HG03060 (cell line): ENCODE data around the gene CCL23.
"Not testable (repeated sequence)": the region's sequence is repeated elsewhere in the genome, so short reads cannot be mapped to it uniquely, and the experiment has no call there.

Experiments
- ATAC-seq: cut with Tn5 transposase; IDR thresholded peaks from one replicate; pipeline ENCODE4 v1.9.1; 2021; ENCODE audit warnings: low read depth, moderate number of reproducible peaks; ENCODE audit not compliant: unreplicated experiment

CCL23 gene

GRCh38 chr17:36017799-36018198 is at the start of gene CCL23:
Gene CCL23 (minus strand): TSS chr17:36017972. CDS start chr17:36017897, 75 bp downstream.
- ATAC-seq: no peak

DNA sequence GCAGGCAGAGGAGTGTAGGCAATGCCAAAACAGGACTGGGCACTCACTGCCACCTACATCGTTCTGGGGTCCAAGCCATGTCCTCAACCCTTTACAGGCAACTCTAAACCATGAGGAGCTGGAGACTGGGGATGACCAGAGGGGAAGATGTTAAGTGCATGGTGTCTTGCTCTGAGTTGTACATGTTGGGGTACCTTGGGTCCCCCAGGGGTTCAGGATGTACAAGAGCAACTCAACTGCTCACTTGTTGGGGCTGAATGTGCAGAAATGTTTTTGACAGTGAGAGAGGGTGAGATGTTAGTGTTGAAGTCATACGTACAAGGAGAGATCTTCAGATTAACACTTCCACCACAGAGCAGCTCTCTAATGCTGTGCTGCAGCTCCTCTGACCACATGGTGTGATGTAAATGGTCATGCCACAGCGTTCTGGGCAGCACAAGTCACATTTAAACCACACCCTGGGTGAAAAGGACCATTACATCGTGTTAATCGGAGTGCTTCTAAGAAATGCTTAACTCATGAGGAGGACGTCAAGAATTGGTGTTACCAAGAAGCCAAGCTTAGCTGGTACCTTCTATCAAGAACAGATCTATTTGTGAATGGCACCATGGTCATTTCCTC is 48.7 kb upstream of the CCL23 start:
- no peak for ATAC-seq

DNA sequence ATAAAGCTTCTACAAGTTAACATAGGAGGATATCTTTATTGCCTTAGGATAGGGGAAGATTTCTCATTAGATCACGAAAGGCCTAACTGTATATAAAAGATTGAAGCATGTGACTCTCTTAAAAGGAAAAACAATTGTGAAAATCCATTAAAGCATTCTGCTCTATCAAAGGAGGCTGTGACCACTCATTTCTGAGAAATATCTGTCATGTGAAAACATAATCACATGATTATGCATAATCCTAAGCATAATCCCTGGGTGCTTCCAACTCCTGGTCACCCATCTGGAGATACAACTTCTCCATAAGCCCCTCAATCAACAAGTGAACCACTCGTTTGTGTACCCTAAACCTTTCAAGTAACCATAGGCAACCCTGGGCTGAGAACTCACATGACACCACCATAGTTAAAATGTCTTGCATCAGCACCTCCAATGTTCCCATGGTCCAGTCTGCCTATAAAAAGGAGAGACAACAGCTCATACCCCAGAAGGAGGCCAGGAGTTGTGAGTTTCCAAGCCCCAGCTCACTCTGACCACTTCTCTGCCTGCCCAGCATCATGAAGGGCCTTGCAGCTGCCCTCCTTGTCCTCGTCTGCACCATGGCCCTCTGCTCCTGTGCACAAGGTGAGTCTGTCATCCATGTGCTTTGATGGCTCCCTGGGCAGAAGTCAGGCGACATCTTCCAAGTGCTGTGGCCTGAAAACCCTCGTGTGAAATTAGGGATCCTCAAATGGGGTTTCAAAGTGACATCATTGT is 46.2 kb upstream of the CCL23 start, which contains the start of gene CCL18:
CCL18 (plus strand) TSS at position 487 of the 756 bp plus-strand sequence; CDS start at position 558, 71 bp downstream.
- no peak for ATAC-seq

GRCh38 chr17:36060816-36061215 is 43.0 kb upstream of the CCL23 start:
- no peak for ATAC-seq

DNA sequence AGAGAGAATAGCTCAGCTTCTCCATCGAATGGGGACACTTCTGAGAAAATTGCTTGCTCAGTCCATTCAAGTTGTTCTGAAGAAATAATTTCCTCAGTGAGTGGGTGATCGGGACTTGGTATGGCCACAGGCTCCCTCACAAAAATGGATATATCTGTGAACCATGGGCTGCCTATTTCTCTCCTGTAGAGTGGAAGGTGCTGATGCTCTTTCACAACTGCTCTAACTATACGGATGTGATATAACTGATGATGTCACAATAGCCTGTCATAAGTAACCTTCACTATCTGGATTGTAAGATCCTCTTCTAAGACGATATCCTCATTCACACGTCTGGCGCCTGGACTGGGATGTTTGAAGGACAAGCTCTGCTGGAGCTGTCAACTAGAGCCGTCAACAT is 41.6 kb upstream of the CCL23 start:
- no peak for ATAC-seq

GRCh38 chr17:36057911-36058310 is 40.1 kb upstream of the CCL23 start:
- no peak for ATAC-seq

DNA sequence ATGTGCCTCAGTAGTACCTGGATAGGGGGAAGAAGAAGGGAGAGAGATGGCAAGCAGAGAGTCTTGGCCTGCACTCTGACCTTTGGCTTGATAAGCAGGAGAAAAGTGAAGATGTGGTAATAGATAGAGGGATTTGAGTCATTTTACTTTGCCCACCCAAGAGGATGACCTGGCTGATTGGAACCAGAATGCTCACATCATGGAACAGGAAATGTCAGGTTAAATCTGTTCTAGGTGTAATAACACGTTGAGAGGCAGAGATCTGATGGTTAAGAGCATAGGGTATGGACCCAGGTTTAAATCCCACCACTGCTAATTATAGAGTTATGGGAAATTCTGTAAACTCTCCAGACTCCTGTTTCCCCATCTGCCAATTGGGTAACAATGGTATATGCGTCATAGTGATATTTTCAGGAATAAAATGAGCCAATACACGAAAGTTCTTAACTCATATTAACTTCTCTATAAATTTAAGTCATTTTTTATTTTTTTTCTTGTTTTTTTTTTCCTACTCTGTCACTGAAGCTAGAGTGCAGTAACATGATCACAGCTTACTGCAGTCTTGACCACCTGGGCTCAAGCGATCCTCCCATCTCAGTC is 38.2 kb upstream of the CCL23 start:
- ATAC-seq: no peak

- no peak for ATAC-seq
Observed at GRCh38 chr17:36055171-36055570, 37.4 kb upstream of the CCL23 start.

DNA sequence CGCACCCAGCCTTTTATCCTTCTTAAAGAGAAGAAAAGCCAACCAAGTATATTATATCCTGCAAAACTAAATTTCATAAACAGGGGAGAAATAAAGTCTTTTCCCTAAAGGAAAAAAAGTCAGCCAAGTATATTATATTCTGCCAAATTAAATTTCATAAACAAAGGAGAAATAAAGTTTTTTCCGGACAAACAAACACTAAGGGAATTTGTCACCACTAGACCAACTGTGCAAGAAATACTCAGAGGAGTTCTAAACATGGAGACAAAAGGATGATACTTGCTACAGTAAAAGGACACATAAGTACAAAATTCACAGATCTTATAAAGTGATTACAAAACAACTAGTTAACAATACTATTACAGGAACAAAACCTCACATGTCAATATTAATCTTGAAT is 31.9 kb upstream of the CCL23 start:
- ATAC-seq: no peak

DNA sequence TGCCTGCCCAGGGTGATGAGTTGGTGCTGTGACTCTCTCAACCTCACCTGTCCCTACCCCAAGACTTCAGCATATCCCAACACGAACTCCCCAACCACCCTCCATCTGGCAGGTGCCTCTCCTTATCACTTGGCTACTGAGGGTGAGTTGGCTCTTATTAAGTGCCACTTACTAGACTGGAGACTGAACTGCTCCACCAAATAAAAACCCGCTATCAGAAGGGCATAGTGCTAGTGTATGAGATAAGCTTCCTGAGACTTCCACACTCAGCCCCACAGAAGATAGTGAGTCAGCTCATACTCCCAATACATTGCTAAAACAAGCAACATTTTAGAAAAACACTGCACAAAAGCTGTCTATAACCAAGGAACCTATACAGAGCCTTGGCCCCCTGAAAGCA is 30.3 kb upstream of the CCL23 start:
- ATAC-seq: no peak

DNA sequence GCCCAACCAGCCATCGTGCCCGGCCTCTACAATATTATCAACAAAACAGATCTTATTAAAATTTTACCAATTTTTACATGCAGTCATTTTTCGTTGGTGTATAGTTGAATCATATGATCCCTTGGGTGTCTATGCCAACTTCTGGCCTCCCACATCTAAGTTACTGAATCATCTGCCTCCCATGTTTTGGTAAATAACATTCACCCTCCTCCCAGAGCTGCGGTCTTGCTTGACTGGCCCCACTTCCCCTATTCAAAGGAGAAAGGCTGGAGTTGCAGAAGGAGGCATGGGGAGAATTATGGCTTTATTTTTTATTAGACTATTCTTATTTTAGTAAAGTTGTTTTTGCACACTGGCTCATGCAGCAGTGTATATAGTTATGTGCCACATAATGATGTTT is 18.5 kb upstream of the CCL23 start:
- no peak for ATAC-seq

DNA sequence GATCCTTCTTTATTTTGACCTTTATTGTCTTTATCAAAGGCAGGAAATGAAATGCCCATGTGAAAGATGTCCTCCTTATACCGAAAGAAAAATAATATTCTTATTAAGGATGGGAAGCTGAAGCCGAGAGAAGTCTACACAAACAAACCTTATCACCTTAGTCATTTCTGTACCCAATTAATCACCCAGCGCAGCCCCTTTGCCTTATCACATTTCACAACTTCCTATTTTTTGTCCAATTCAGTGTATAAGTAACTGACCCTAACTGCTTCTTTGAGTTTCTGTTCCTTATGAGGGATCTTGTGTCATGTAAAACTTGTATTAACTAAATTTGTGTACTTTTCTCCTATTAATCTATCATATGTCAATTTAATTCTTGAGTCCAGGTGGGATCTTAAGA is 16.4 kb upstream of the CCL23 start:
- no peak for ATAC-seq

DNA sequence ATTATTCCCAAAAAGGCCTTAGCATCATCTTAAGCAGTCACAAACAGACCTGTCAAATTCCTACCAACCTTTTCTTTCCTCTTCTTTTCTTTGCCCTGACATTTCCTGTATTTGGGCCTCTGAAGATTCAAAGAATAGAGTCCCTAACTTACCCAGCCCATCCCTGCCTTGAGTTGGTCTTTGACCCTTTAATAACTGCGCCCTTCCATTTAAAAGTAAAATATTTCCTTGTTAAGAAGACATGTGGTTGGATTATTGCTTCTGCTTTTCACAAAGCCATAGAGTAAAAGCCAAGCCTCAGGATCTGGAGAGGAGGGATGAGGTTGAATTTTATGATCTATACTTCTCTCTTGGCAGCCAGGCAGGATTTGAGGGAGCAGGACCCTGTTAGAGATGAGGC is 13.2 kb upstream of the CCL23 start:
- no peak for ATAC-seq

DNA sequence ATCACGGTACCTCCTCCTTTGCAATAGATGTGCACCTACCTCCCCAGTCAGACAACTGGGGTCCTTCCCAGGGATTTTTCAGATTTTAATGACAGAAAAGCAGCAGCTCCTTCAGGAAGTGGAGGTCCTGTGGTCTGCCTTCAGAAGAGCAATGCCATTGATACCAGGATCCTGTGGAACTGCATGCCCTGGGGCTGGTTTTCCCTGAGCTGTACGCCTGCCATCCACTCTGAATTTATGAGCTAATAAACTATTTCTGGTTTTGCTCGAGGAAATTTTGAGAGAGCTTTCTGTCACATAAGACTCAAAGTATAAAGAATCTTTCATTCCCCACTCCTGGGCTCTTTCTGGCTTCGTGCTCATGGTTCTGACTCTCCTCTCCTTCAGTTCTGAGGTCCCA is 10.0 kb upstream of the CCL23 start:
- ATAC-seq: no peak

DNA sequence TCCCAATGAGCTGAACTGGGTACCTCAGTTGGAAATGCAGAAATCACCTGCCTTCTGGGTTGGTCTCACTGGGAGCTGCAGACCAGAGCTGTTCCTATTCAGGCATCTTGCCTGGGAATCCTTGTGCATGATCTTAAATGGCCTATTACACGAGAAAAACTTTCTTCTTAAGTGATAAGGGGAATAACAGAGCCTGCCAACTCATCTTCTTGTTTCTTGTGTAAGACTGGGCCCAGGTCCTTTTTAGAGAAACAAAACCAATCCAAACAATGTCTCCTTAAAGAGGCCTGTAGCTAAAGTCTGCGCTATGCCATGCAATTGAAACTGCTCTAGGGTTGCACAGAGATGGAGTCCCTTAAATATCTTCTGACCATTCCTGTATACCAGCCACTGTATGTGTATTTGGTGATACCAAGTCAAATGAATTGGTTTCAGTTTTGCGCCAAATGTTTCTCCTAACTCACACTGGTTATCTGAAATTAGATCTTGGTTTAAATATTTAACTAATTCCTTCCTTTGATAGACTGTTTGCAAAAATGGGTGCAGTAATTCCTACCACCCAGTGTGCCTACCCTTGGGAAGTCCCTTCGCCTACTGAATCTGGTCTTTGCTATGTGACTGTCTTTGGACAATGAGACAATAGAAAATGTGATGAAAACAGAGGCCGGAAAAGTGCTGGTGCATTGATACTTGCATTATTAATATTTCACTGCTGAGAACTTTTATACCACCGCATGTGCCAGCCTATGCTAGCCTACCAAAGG is 6.5 kb upstream of the CCL23 start:
- no peak for ATAC-seq

GRCh38 chr17:36019423-36019822 is 1.7 kb upstream of the CCL23 start:
- no peak for ATAC-seq

DNA sequence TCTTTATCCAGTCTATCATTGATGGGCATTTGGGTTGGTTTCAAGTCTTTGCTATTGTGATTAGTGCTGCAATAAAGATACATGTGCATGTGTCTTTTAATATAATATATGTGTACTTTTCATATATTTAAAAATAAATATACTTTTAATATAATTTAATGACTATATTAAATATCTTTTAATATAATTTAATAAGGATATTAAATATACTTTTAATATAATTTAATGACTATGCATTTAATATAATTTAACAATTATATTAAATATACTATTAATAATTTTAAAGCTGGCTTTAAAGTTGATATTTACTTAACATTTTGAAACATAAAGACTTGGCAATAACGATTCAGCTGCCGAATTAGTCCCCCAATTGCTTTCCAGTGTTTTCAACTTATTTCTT is 1.2 kb downstream of the CCL23 start:
- no peak for ATAC-seq

GRCh38 chr17:36015895-36016294 is 1.9 kb downstream of the CCL23 start:
- ATAC-seq: not testable (repeated sequence)

DNA sequence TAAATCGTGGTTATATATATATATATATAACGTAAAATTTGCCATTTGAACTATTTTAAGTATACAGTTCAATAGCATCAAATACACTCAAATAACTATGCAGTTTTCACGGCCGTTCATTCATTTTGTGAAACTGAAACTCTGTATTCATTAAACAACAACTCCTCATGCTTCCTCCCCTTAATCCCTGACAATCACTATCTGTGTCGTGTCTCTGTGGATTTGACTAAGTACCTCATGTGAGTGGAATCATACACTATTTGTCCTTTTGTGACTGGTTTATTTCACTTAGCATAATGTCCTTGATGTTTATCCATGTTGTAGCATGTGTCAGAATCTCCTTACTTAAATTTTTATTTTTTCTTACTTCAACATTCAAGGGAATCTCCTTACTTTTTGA is 2.8 kb downstream of the CCL23 start:
- no peak for ATAC-seq

- no peak for ATAC-seq
Observed at GRCh38 chr17:36011201-36011600, 6.6 kb downstream of the CCL23 start.

- ATAC-seq: no peak
Observed at GRCh38 chr17:36008998-36009665, 8.6 kb downstream of the CCL23 start.
